ENCODE data around the gene ZFP92.

ZFP92 gene

DNA sequence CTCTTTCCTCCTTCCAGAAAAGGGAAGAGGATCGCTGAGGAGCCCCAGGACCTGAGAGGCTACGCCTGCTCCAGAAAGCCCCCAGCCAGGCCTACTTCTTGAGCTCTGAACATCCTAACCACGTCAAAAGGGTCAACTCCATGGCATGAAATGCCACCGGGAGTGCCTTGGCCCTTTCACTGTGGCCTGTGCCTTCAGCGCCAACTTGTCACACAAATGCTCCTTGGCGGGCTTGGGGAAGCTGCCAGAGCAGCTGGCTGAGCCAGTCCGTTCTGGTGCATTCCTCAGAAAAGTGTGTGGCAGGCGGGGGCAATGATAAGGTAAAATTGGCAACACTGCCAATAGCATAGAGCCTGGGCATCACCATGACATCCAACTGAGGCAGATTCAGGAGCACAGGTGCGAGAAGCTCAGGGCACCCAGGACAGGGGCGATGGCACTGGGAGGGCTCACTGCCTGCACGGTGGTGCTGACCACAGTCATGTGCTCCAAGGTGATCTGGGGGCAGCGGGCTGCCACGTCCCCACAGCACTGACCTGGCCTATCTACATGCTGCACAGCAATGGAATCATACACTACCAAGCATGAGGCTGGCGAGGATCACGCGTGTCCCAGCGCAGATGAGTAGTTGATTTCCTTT is 46.7 kb downstream of the ZFP92 start:
- DNase-seq, result no peak

DNA sequence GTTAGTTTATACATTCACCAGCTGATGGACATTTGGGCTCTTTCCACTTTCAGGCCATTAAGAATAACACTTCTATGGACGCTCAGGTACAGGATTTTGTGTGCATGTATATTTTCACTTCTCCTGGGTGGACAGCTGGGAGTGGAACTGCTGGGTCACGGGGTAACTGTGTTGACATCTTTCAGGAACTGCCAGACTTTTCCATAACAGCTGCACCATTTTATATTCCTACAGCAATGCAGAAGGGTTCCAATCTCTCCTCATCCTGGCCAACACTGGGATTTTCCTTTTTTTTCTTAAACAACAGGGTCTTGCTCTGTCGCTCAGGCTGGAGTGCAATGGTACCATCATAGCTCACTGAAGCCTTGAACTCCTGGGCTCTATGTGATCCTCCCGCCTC is 47.2 kb downstream of the ZFP92 start:
- no peak for DNase-seq

DNA sequence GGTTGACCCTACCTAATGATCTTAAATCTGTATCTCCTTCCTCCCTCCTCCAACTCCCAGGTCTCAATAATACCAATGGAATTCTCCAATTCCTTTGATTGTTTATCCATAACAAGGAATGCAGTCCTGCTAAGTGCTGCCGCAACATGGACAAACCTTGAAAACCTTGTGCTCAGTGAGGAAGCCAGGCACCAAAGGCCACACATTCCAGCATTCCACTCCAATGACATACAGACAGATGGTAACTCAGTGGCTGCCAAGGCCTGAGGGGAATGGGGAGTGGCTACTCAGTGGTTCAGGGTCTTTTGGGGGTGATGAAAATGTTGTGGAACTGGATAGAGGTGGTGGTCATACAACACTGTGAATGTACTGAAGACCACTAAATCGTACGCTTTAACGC is 48.7 kb downstream of the ZFP92 start:
- no peak for DNase-seq

- no peak for DNase-seq
These were observed 49.6 kb downstream of the ZFP92 start for GRCh38 chrX:153460826-153461225.

All from GOT3 (cell line).